Measurements from ENCODE around the gene KIRREL3.

- TF ChIP-seq EZH2phosphoT487 (IDR thresholded peaks at IDR 0.05; ENCODE audit: insufficient read depth, low read depth), result no peak
- TF ChIP-seq EZH2 (IDR thresholded peaks at IDR 0.05; ENCODE audit: insufficient read depth, poor library complexity, severe bottlenecking), result no peak
Measured at GRCh38 chr11:126725043-126725442, 275.5 kb downstream of the KIRREL3 start.
